HG02642 (cell line): ENCODE results near the gene HPS4.

Experiments
- ATAC-seq: cut with Tn5 transposase; IDR thresholded peaks from one replicate; pipeline ENCODE4 v1.9.1; 2021; ENCODE audit warnings: mild to moderate bottlenecking; ENCODE audit not compliant: unreplicated experiment, poor library complexity

Gene HPS4

GRCh38 chr22:26471522-26471921 is 12.1 kb downstream of the HPS4 start:
- no peak for ATAC-seq

- no peak for ATAC-seq
These were observed 12.8 kb downstream of the HPS4 start for GRCh38 chr22:26470807-26471206.

GRCh38 chr22:26466196-26466595 is 17.4 kb downstream of the HPS4 start:
- ATAC-seq = no peak

- no peak for ATAC-seq
These were observed 19.3 kb downstream of the HPS4 start for GRCh38 chr22:26464312-26464711.

GRCh38 chr22:26463688-26464087 is 19.9 kb downstream of the HPS4 start:
- ATAC-seq = no peak

- ATAC-seq = no peak
These were observed 20.4 kb downstream of the HPS4 start for GRCh38 chr22:26463101-26463661.

GRCh38 chr22:26462641-26463040 is 20.9 kb downstream of the HPS4 start:
- no peak for ATAC-seq

GRCh38 chr22:26462051-26462450 is 21.5 kb downstream of the HPS4 start:
- ATAC-seq = no peak

GRCh38 chr22:26461188-26461810 is 22.3 kb downstream of the HPS4 start:
- ATAC-seq = no peak

GRCh38 chr22:26460202-26460601 is 23.4 kb downstream of the HPS4 start:
- no peak for ATAC-seq

- no peak for ATAC-seq
These were observed 25.8 kb downstream of the HPS4 start for GRCh38 chr22:26457661-26458272.

GRCh38 chr22:26453812-26454500 is 29.6 kb downstream of the HPS4 start:
- ATAC-seq = no peak

GRCh38 chr22:26453216-26453615 is 30.4 kb downstream of the HPS4 start:
- ATAC-seq = no peak

- ATAC-seq = no peak
These were observed 31.2 kb downstream of the HPS4 start for GRCh38 chr22:26452236-26453016.

GRCh38 chr22:26450453-26451185 is 33.0 kb downstream of the HPS4 start:
- no peak for ATAC-seq

GRCh38 chr22:26448941-26449340 is 34.6 kb downstream of the HPS4 start:
- ATAC-seq = no peak

GRCh38 chr22:26448334-26448733 is 35.2 kb downstream of the HPS4 start:
- ATAC-seq = no peak

- no peak for ATAC-seq
These were observed 35.8 kb downstream of the HPS4 start for GRCh38 chr22:26447584-26448329.

- ATAC-seq = no peak
These were observed 36.6 kb downstream of the HPS4 start for GRCh38 chr22:26446808-26447515.
